Spleen (tissue), 11 donors: Measurements from ENCODE around the gene TEX35. TPM values are rescaled to one million over a fixed set of nuclear protein-coding genes. Genes with fewer than 3 reads are reported as not detected.
A peak's percentile ranks its signal among the peaks of the same experiment; 100 is the strongest.

Experiments
- DNase-seq: peaks from one replicate; pipeline ENCODE4 v3.0.0-alpha.2; 2020
- H3K27ac ChIP-seq, 8 donors: fragments of 200-600 bp; sonication (generic) in 7 of 8; 1 replicate in 4 of 8; 2 replicates in 4 of 8; pipeline versions ENCODE4 v1.5.0 to v1.8.0; 2016 to 2021; ENCODE audit warnings: inconsistent platforms in 4 of 8, mild to moderate bottlenecking in 4 of 8, moderate library complexity in 1 of 8
- H3K27me3 ChIP-seq, 7 donors: fragments of 200-600 bp; sonication (generic) in 6 of 7; replicated peaks in 1 of 7; 1 replicate in 4 of 7; 2 replicates in 3 of 7; pipeline versions ENCODE4 v1.5.0 to v1.8.0; 2016 to 2021; ENCODE audit warnings: inconsistent platforms in 3 of 7, mild to moderate bottlenecking in 1 of 7
- H3K36me3 ChIP-seq, 6 donors: fragments of 200-600 bp; sonication (generic) in 5 of 6; 1 replicate in 4 of 6; 2 replicates in 2 of 6; pipeline versions ENCODE4 v1.5.0 to v1.8.0; 2016 to 2021; ENCODE audit warnings: inconsistent platforms in 2 of 6
- H3K4me1 ChIP-seq, 6 donors: fragments of 200-600 bp; sonication (generic) in 5 of 6; 1 replicate in 3 of 6; 2 replicates in 3 of 6; pipeline versions ENCODE4 v1.5.0 to v1.8.0; 2016 to 2021; ENCODE audit warnings: inconsistent platforms in 3 of 6
- H3K4me3 ChIP-seq, 8 donors: fragments of 200-600 bp; sonication (generic) in 7 of 8; 1 replicate in 4 of 8; 2 replicates in 4 of 8; pipeline versions ENCODE4 v1.5.0 to v1.8.0; 2016 to 2021; ENCODE audit warnings: inconsistent platforms in 4 of 8, mild to moderate bottlenecking in 4 of 8, moderate library complexity in 2 of 8
- H3K9me3 ChIP-seq, 8 donors: fragments of 200-600 bp; sonication (generic) in 7 of 8; 1 replicate in 4 of 8; 2 replicates in 4 of 8; pipeline versions ENCODE4 v1.5.0 to v1.8.0; 2016 to 2021; ENCODE audit warnings: inconsistent platforms in 4 of 8
- POLR2A ChIP-seq, 3 donors: fragments of 450-650 bp; IDR thresholded peaks; one replicate each; pipeline ENCODE4 v1.5.1; 2017; ENCODE audit warnings: antibody characterized with exemption in 3 of 3, mild to moderate bottlenecking in 1 of 3
- POLR2AphosphoS5 ChIP-seq, 3 donors: sonication (generic); formaldehyde crosslinking; IDR thresholded peaks; one replicate each; pipeline ENCODE4 v1.5.1; 2017; ENCODE audit warnings: antibody characterized with exemption in 3 of 3
- WGBS, 5 donors: extraction: QIAGEN DNeasy Blood & Tissue Kit in 3 of 5; methylation state at CpG; one replicate each; pipeline versions ENCODE4 v1.1.5 to v1.1.7; 2013 to 2018; 5-methylcytosine and 5-hydroxymethylcytosine counted together
- intact Hi-C: fragments of 100-400 bp; cut with DNase I; formaldehyde crosslinking; loops from one replicate; pipeline ENCODE4 v1.15.0; 2023; ENCODE audit warnings: low total_unique reads
- polyA plus RNA-seq, 3 donors: library from polyadenylated mRNA; stranded (reverse); fragments of 200-250 nt; gene quantifications; one replicate each; pipeline ENCODE4 v1.2.1, GENCODE V29; 2013
- total RNA-seq, 7 donors: library from RNA; depleted of rRNA in 3 of 7; stranded (reverse); fragments of >200 nt in 3 of 7; fragmentation: NEBNext Ultra II Directional in 4 of 7; extraction: Animal tissue kit (Norgen Biotek cat#: 25700) in 4 of 7; gene quantifications; one replicate each; pipeline versions ENCODE4 v1.1.0 to v1.2.1, GENCODE V29; 2016 to 2021
- TF ChIP-seq, protein P1 (sequence below), 11 experiments: fragments of 200-600 bp in 7 of 11; fragments of 450-650 bp in 4 of 11; sonication (generic) in 4 of 11; IDR thresholded peaks in 8 of 11; conservative IDR thresholded peaks in 3 of 11; 1 replicate in 7 of 11; 2 replicates in 4 of 11; pipeline versions ENCODE4 v1.4.0 to v1.8.0; 2016 to 2021; ENCODE audit warnings: antibody characterized with exemption in 11 of 11, inconsistent platforms in 4 of 11, mild to moderate bottlenecking in 1 of 11
- donor health status: healthy with polysubstance abuse.
- donor health status: DM: no; HTN: no; CAD: no; lungs with moderate emphysema.
- donor health status: DM: no; HTN: no; CAD: no.
- donor health status: Bipolar disorder and iron deficiency.
- donor health status: healthy.
- donor health status: DM: no; HTN: no; CAD: no.
- donor health status: DM: yes; HTN: yes; CAD: no.

Gene TEX35
- total and polyA plus RNA-seq, 10 donors, result 0.09 to 0.20 (median 0.10) TPM; not detected in 7

DNA sequence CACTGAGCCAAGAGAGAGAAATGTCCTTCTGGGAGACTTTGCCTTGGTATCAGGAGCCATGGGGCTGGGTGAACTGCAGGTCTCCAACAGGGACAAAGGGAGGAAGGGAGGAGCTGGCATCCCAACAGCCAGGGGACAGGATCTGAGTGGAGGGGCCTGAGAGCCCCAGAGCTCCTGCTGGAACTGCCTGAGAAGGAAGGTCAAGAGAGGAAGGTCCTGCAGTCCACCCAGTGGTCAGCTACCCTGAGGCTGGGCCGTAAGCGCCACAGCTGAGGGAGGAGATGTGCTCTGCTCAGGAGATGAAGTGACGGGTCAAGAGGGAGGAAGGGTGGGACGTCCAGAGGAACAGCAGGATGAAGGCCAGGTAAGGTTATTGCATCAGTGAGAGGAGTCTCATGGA is 8.6 kb upstream of the TEX35 start:
- Histone ChIP-seq H3K9me3 (no peaks in the 10 kb centered on the region), H3K36me3 (no peaks in the 10 kb centered on the region), H3K27me3 (no peaks in the 10 kb centered on the region), H3K27ac (no peak overlapping the region), H3K4me1 (peaks cover 0 to 11% (median 0%) of the 10 kb centered on the region in 6 donors), H3K4me3 (no peak overlapping the region)
- DNase-seq, result no peak
- 52 to 86% (median 77%) methylated on average over 4 of the region's 4 CpGs for WGBS, 5 donors
- TF ChIP-seq POLR2AphosphoS5 (IDR thresholded peaks at IDR 0.05), result no peak
- TF ChIP-seq, protein P1, sequence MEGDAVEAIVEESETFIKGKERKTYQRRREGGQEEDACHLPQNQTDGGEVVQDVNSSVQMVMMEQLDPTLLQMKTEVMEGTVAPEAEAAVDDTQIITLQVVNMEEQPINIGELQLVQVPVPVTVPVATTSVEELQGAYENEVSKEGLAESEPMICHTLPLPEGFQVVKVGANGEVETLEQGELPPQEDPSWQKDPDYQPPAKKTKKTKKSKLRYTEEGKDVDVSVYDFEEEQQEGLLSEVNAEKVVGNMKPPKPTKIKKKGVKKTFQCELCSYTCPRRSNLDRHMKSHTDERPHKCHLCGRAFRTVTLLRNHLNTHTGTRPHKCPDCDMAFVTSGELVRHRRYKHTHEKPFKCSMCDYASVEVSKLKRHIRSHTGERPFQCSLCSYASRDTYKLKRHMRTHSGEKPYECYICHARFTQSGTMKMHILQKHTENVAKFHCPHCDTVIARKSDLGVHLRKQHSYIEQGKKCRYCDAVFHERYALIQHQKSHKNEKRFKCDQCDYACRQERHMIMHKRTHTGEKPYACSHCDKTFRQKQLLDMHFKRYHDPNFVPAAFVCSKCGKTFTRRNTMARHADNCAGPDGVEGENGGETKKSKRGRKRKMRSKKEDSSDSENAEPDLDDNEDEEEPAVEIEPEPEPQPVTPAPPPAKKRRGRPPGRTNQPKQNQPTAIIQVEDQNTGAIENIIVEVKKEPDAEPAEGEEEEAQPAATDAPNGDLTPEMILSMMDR (IDR thresholded peaks at IDR 0.05 in 8 of 11, conservative IDR thresholded peaks at IDR 0.05 in 3 of 11), result peak in 1 of 11 experiments; percentile 5
- intact Hi-C loops, result loop anchor here (5.0 kb wide), 1 partner anchor 207 kb away; no protein-coding TSS in a partner anchor

DNA sequence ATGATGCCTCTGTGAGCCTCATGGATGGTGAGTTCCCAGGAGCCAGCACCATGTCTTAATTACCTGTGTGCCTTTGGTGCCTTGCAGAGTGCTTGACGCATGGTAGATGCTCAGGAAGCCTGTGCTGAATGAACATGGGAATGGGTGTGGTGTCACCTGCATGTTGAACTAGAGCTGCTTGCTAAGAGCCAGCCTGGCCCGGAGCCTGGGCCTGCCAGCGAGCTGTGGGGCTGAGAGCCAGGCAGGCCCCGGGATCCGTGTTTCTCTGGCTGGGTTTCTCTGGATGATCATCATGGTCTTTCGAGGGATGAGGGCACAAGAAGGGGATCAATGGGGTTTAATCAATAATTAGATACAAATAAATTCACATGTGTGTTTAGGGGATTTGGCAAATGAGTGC is 6.7 kb upstream of the TEX35 start:
- TF ChIP-seq POLR2A (IDR thresholded peaks at IDR 0.05) (no peak), POLR2AphosphoS5 (IDR thresholded peaks at IDR 0.05) (no peak)
- TF ChIP-seq, protein P1 (IDR thresholded peaks at IDR 0.05 in 8 of 11, conservative IDR thresholded peaks at IDR 0.05 in 3 of 11), result no peak
- Histone ChIP-seq H3K27me3 (no peaks in the 10 kb centered on the region), H3K4me3 (no peak overlapping the region), H3K36me3 (no peaks in the 10 kb centered on the region), H3K27ac (no peak overlapping the region), H3K4me1 (no peaks in the 10 kb centered on the region), H3K9me3 (no peaks in the 10 kb centered on the region)
- intact Hi-C loops, result no loop called here
- 89 to 100% (median 93%) methylated on average over 4 to 6 of the region's 6 CpGs for WGBS, 5 donors
- DNase-seq, result peak; percentile 29

DNA sequence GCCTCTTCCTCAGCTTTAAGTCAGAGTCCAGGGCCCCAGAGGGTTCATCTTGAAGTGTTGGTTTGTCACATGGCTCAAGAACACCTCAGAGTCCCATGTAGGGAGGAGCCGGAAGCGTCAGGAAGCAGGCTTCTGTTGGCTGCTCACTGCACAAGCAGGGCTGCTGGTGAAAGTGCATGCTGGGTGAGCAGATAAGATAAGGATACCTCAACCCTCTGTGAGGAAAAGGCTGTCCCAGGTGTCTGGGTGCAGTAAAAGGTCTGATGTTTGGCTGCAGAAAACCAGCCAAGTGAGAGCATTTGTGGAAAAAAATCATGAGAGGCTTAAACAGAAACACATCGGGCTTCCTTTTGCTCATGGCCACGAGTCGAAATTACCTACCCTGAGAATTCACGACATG is 6.2 kb upstream of the TEX35 start:
- H3K27ac ChIP-seq, result no peak overlapping the region
- TF ChIP-seq POLR2A (IDR thresholded peaks at IDR 0.05) (no peak), POLR2AphosphoS5 (IDR thresholded peaks at IDR 0.05) (no peak)
- TF ChIP-seq, protein P1 (IDR thresholded peaks at IDR 0.05 in 8 of 11, conservative IDR thresholded peaks at IDR 0.05 in 3 of 11), result no peak
- WGBS, 5 donors, result 66 to 78% (median 70%) methylated on average over 6 of the region's 6 CpGs
- H3K4me3 ChIP-seq, result no peak overlapping the region
- no peak for DNase-seq
- no peaks in the 10 kb centered on the region for H3K36me3 ChIP-seq
- no peaks in the 10 kb centered on the region for H3K9me3 ChIP-seq
- intact Hi-C loops, result no loop called here
- no peaks in the 10 kb centered on the region for H3K27me3 ChIP-seq
- no peaks in the 10 kb centered on the region for H3K4me1 ChIP-seq

DNA sequence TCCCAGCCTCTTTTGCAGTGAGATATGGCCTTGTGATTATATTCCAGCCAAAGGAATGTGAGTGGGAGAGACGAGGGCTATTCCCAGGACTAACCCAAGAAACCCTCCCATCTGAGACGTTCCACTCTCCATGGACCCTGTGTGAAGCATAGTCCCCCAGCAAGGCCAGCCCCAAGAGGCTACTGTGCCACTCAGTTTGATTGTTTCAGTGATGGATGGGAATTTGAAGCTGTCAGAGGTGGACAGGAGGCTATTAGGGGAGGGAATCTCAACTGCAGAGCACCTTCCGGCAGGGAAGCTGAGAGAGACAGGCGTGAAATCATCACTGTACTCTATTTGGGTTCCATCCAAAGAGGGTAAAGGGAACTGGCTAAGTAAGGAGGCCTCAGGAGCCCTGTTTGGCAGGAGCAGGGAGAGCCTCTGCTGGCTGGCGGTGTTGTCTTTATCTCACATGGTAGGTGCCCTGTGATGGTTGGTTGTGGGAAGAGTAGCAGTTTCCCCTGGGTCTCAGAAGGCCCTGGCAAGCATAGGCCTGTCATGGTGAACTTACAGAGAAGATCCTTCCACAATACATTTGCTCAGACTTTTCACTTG is 3.4 kb upstream of the TEX35 start:
- peak; percentile 13 for DNase-seq

More for the DNA sequence above, 3.4 kb upstream of the TEX35 start:
- no peaks in the 10 kb centered on the region for H3K9me3 ChIP-seq
- H3K27me3 ChIP-seq, result no peaks in the 10 kb centered on the region
- TF ChIP-seq POLR2A (IDR thresholded peaks at IDR 0.05) (no peak), POLR2AphosphoS5 (IDR thresholded peaks at IDR 0.05) (no peak)
- TF ChIP-seq, protein P1 (IDR thresholded peaks at IDR 0.05 in 8 of 11, conservative IDR thresholded peaks at IDR 0.05 in 3 of 11), result no peak
- no peak overlapping the region for H3K4me3 ChIP-seq
- no peaks in the 10 kb centered on the region for H3K4me1 ChIP-seq
- 74 to 90% (median 85%) methylated on average over 5 of the region's 5 CpGs for WGBS, 5 donors
- H3K27ac ChIP-seq, result no peak overlapping the region
- intact Hi-C loops, result no loop called here
- no peaks in the 10 kb centered on the region for H3K36me3 ChIP-seq
